GM12878 (cell line): ENCODE measurements around the gene HLA-DPB1. TPM values are rescaled to one million over a fixed set of nuclear protein-coding genes. Genes with fewer than 3 reads are reported as not detected.

Experiments used
- ASH2L ChIP-seq: fragments of 300-600, 200-600 bp; sonication (generic); IDR thresholded peaks from 2 replicates; pipeline ENCODE4 v1.6.1; 2017; ENCODE audit warnings: low read depth, mild to moderate bottlenecking, borderline replicate concordance
- BACH1 ChIP-seq: fragments of 450-650 bp; IDR thresholded peaks from 2 replicates; pipeline ENCODE4 v1.6.1; 2017; ENCODE audit warnings: mild to moderate bottlenecking, borderline replicate concordance
- BMI1 ChIP-seq: fragments of 450-650 bp; IDR thresholded peaks from 2 replicates; pipeline ENCODE4 v1.6.1; 2016; ENCODE audit warnings: mild to moderate bottlenecking, moderate library complexity, borderline replicate concordance
- ETV6 ChIP-seq, 2 experiments: fragments of 450-650 bp in 1 of 2; IDR thresholded peaks in 1 of 2; conservative IDR thresholded peaks in 1 of 2; 2 replicates each; pipeline ENCODE4 v1.6.1; 2014; ENCODE audit warnings: antibody characterized with exemption in 1 of 2, borderline replicate concordance in 1 of 2, low read depth in 1 of 2, mild to moderate bottlenecking in 1 of 2, moderate library complexity in 1 of 2
- GATAD2B ChIP-seq: fragments of 450-650 bp; conservative IDR thresholded peaks from 2 replicates; pipeline ENCODE4 v1.6.1; 2017; ENCODE audit warnings: low read depth, mild to moderate bottlenecking, moderate library complexity
- HDAC2 ChIP-seq: fragments of 200-600 bp; sonication (generic); IDR thresholded peaks from 2 replicates; pipeline ENCODE4 v1.6.1; 2017
- LARP7 ChIP-seq: fragments of 450-650 bp; IDR thresholded peaks from 2 replicates; pipeline ENCODE4 v1.6.1; 2017; ENCODE audit warnings: mild to moderate bottlenecking
- NR2C2 ChIP-seq: IDR thresholded peaks from 2 replicates; pipeline ENCODE4 v1.6.1; 2011; ENCODE audit warnings: borderline replicate concordance, low read depth; ENCODE audit not compliant: control insufficient read depth, insufficient read length
- POLR2AphosphoS2 ChIP-seq: IDR thresholded peaks from 2 replicates; pipeline ENCODE4 v1.6.1; 2011; ENCODE audit warnings: low read depth, mild to moderate bottlenecking, low read length, improper control_type of control experiment, moderate library complexity
- POLR2AphosphoS5 ChIP-seq: IDR thresholded peaks from 2 replicates; pipeline ENCODE4 v1.6.1; 2011; ENCODE audit warnings: mild to moderate bottlenecking, low read length, inconsistent platforms
- RB1 ChIP-seq: fragments of 450-650 bp; formaldehyde crosslinking; IDR thresholded peaks from 2 replicates; pipeline ENCODE4 v1.6.1; 2017; ENCODE audit warnings: mild to moderate bottlenecking, borderline replicate concordance
- RCOR1 ChIP-seq: conservative IDR thresholded peaks from 2 replicates; pipeline ENCODE4 v1.6.1; 2012; ENCODE audit warnings: low read depth, low read length, improper control_type of control experiment
- RUNX3 ChIP-seq: IDR thresholded peaks from 2 replicates; pipeline ENCODE4 v1.6.1; 2012; ENCODE audit warnings: low read length, inconsistent platforms
- SMAD1 ChIP-seq: fragments of 450-650 bp; IDR thresholded peaks from 2 replicates; pipeline ENCODE4 v1.6.1; 2018; ENCODE audit warnings: mild to moderate bottlenecking, low read depth; ENCODE audit not compliant: partially characterized antibody
- SMC3 ChIP-seq: IDR thresholded peaks from 2 replicates; pipeline ENCODE4 v1.6.1; 2011; ENCODE audit warnings: low read length, improper control_type of control experiment, borderline replicate concordance
- SUZ12 ChIP-seq: fragments of 200-600 bp; sonication (generic); IDR thresholded peaks from one replicate; pipeline ENCODE4 v1.6.1; 2018; ENCODE audit warnings: antibody characterized with exemption, mild to moderate bottlenecking; ENCODE audit not compliant: unreplicated experiment
- TARDBP ChIP-seq: IDR thresholded peaks from 2 replicates; pipeline ENCODE4 v1.6.1; 2016; ENCODE audit warnings: borderline replicate concordance
- TCF3 ChIP-seq: IDR thresholded peaks from 2 replicates; pipeline ENCODE4 v1.6.1; 2012; ENCODE audit warnings: low read depth, mild to moderate bottlenecking, low read length, borderline replicate concordance; ENCODE audit not compliant: insufficient read depth
- YY1 ChIP-seq: IDR thresholded peaks from 2 replicates; pipeline ENCODE4 v1.6.1; 2011; ENCODE audit warnings: low read depth, mild to moderate bottlenecking, low read length
- ZNF274 ChIP-seq: IDR thresholded peaks from one replicate; pipeline ENCODE4 v1.8.0; 2011; ENCODE audit not compliant: insufficient read length, insufficient read depth
- ZSCAN29 ChIP-seq: fragments of 450-650 bp; IDR thresholded peaks from 2 replicates; pipeline ENCODE4 v1.6.1; 2017; ENCODE audit warnings: mild to moderate bottlenecking, moderate library complexity
- polyA plus RNA-seq, 11 experiments: library from polyadenylated mRNA; depleted of rRNA in 4 of 11; unstranded in 6 of 11; stranded (reverse) in 5 of 11; fragments of >200 nt; fragmentation: Nextera tagmentation in 4 of 11; fragmentation: Illumina TruSeq in 1 of 11; extraction: Ambion mirVana in 4 of 11; extraction: Trizol in 1 of 11; gene quantifications; 1 replicate in 1 of 11; 2 replicates in 10 of 11; pipeline versions ENCODE4 v1.2.1 to v1.2.3, GENCODE V29; 2011 to 2016; ENCODE audit warnings: inconsistent platforms in 2 of 11, missing spikeins in 2 of 11, low read depth in 1 of 11
- total RNA-seq, 4 experiments: library from RNA; depleted of rRNA in 3 of 4; stranded (reverse); fragments of >200 nt in 3 of 4; fragmentation: Illumina TruSeq in 1 of 4; extraction: Trizol in 1 of 4; gene quantifications; 2 replicates each; pipeline versions ENCODE4 v1.2.1 to v1.2.3, GENCODE V29; 2013 to 2021
- TF ChIP-seq, protein P1 (sequence below): IDR thresholded peaks from 2 replicates; pipeline ENCODE4 v1.6.1; 2011; ENCODE audit warnings: mild to moderate bottlenecking, low read depth, low read length, moderate library complexity; ENCODE audit not compliant: insufficient replicate concordance
- TF ChIP-seq, protein P2 (sequence below): fragments of 450-650 bp; IDR thresholded peaks from 2 replicates; pipeline ENCODE4 v1.6.1; 2017; ENCODE audit warnings: mild to moderate bottlenecking, low read depth, inconsistent platforms; ENCODE audit not compliant: poor library complexity, severe bottlenecking
- TF ChIP-seq, protein P3 (sequence below): fragments of 450-650 bp; formaldehyde crosslinking; IDR thresholded peaks from 2 replicates; pipeline ENCODE4 v1.4.0; 2020; ENCODE audit warnings: mild to moderate bottlenecking, moderate library complexity

HLA-DPB1 gene
- total and polyA plus RNA-seq, 10 of the 15 experiments (the other 5 are each of a cell fraction or from before 2014, with no cell fraction given): 101 to 675 (median 352) TPM

DNA sequence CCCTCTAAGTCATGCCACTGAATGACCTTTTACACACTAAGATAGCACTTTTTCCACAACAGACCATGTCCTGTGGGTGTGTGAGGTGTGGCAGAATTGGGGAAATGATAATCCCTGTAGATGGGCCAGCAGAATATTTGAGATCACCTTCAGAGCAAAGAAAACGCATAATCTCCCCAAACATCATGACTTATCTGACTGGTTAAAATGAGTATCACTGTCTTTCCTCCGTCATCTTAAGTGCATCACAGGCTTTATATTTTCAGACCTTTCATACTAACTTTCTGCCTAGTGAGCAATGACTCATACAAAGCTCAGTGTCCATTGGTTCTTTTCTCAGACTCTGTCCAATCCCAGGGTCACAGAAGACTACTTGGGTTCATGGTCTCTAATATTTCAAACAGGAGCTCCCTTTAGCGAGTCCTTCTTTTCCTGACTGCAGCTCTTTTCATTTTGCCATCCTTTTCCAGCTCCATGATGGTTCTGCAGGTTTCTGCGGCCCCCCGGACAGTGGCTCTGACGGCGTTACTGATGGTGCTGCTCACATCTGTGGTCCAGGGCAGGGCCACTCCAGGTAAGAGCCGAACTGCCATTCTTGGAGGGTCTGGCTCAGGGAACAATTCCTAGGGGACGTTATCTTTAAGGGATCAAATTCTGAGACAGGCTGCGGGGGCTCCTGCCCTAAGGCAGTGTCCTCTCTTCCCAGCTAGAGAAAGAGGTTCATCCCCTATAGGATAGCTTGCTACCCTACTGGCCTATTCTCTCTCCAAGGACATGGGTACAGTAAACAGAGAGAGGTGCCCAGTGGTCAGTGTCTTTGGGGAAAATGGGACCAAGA, at the start of gene HLA-DPB1 (continued):
- TF ChIP-seq ASH2L (no peak), BMI1 (no peak), TCF3 (no peak), BACH1 (no peak), RB1 (no peak; the same call in 1 of the 2 replicates), ETV6 (conservative IDR thresholded peaks at IDR 0.05 in 1 of 2, IDR thresholded peaks at IDR 0.05 in 1 of 2; ENCODE audit: borderline replicate concordance in 1 of 2, low read depth in 1 of 2) (no peak), SMC3 (no peak), HDAC2 (no peak), POLR2AphosphoS5 (peak; percentile 95), LARP7 (peak; percentile 64), ZNF274 (no peak), RCOR1 (no peak), RUNX3 (peak; percentile 3; the same call in 1 of the 2 replicates), YY1 (no peak), NR2C2 (no peak), ZSCAN29 (no peak), SMAD1 (peak; percentile 87), TARDBP (no peak), GATAD2B (no peak; the same call in 1 of the 2 replicates), POLR2AphosphoS2 (peak; percentile 91; the same call in 1 of the 2 replicates), SUZ12 (no peak)
- TF ChIP-seq, protein P1, sequence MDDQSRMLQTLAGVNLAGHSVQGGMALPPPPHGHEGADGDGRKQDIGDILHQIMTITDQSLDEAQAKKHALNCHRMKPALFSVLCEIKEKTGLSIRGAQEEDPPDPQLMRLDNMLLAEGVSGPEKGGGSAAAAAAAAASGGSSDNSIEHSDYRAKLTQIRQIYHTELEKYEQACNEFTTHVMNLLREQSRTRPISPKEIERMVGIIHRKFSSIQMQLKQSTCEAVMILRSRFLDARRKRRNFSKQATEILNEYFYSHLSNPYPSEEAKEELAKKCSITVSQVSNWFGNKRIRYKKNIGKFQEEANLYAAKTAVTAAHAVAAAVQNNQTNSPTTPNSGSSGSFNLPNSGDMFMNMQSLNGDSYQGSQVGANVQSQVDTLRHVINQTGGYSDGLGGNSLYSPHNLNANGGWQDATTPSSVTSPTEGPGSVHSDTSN: no peak
- TF ChIP-seq, protein P2, sequence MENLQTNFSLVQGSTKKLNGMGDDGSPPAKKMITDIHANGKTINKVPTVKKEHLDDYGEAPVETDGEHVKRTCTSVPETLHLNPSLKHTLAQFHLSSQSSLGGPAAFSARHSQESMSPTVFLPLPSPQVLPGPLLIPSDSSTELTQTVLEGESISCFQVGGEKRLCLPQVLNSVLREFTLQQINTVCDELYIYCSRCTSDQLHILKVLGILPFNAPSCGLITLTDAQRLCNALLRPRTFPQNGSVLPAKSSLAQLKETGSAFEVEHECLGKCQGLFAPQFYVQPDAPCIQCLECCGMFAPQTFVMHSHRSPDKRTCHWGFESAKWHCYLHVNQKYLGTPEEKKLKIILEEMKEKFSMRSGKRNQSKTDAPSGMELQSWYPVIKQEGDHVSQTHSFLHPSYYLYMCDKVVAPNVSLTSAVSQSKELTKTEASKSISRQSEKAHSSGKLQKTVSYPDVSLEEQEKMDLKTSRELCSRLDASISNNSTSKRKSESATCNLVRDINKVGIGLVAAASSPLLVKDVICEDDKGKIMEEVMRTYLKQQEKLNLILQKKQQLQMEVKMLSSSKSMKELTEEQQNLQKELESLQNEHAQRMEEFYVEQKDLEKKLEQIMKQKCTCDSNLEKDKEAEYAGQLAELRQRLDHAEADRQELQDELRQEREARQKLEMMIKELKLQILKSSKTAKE: no peak
- TF ChIP-seq, protein P3, sequence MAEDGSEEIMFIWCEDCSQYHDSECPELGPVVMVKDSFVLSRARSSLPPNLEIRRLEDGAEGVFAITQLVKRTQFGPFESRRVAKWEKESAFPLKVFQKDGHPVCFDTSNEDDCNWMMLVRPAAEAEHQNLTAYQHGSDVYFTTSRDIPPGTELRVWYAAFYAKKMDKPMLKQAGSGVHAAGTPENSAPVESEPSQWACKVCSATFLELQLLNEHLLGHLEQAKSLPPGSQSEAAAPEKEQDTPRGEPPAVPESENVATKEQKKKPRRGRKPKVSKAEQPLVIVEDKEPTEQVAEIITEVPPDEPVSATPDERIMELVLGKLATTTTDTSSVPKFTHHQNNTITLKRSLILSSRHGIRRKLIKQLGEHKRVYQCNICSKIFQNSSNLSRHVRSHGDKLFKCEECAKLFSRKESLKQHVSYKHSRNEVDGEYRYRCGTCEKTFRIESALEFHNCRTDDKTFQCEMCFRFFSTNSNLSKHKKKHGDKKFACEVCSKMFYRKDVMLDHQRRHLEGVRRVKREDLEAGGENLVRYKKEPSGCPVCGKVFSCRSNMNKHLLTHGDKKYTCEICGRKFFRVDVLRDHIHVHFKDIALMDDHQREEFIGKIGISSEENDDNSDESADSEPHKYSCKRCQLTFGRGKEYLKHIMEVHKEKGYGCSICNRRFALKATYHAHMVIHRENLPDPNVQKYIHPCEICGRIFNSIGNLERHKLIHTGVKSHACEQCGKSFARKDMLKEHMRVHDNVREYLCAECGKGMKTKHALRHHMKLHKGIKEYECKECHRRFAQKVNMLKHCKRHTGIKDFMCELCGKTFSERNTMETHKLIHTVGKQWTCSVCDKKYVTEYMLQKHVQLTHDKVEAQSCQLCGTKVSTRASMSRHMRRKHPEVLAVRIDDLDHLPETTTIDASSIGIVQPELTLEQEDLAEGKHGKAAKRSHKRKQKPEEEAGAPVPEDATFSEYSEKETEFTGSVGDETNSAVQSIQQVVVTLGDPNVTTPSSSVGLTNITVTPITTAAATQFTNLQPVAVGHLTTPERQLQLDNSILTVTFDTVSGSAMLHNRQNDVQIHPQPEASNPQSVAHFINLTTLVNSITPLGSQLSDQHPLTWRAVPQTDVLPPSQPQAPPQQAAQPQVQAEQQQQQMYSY (CRISPR knock-in tag): no peak
